Measurements from ENCODE around the gene PRMT3.
"Not testable (repeated sequence)": the region's sequence is repeated elsewhere in the genome, so short reads cannot be mapped to it uniquely, and the experiment has no call there.

PRMT3 gene

GRCh38 chr11:20497124-20497792 is 109.7 kb downstream of the PRMT3 start:
- FAIRE-seq (no peak), DNase-seq (ENCODE audit: insufficient read length, low spot score) (no peak)

- DNase-seq (ENCODE audit: insufficient read length, low spot score) (no peak), FAIRE-seq (no peak)
Measured at GRCh38 chr11:20501252-20501651, 113.7 kb downstream of the PRMT3 start.

- DNase-seq (ENCODE audit: insufficient read length, low spot score): no peak
Measured at GRCh38 chr11:20501971-20502370, 114.5 kb downstream of the PRMT3 start.

GRCh38 chr11:20511982-20512381 is 124.5 kb downstream of the PRMT3 start:
- DNase-seq (ENCODE audit: insufficient read length, low spot score): no peak
- FAIRE-seq: no peak

More at GRCh38 chr11:20501971-20502370, 114.5 kb downstream of the PRMT3 start:
- no peak for FAIRE-seq

- FAIRE-seq: no peak
- DNase-seq (ENCODE audit: insufficient read length, low spot score): no peak
Measured at GRCh38 chr11:20512869-20513268, 125.4 kb downstream of the PRMT3 start.

- FAIRE-seq: no peak
- DNase-seq (ENCODE audit: insufficient read length, low spot score): no peak
Measured at GRCh38 chr11:20518323-20518834, 130.9 kb downstream of the PRMT3 start.

GRCh38 chr11:20522536-20522935 is 135.0 kb downstream of the PRMT3 start:
- DNase-seq (ENCODE audit: insufficient read length, low spot score): no peak
- no peak for FAIRE-seq

- DNase-seq (ENCODE audit: insufficient read length, low spot score): no peak
- no peak for FAIRE-seq
Measured at GRCh38 chr11:20529757-20530156, 142.2 kb downstream of the PRMT3 start.

GRCh38 chr11:20530942-20531703 is 143.6 kb downstream of the PRMT3 start:
- no peak for DNase-seq (ENCODE audit: insufficient read length, low spot score)
- FAIRE-seq: no peak

GRCh38 chr11:20535271-20535881 is 147.9 kb downstream of the PRMT3 start:
- DNase-seq (ENCODE audit: insufficient read length, low spot score): no peak
- FAIRE-seq: no peak

- FAIRE-seq (no peak), DNase-seq (ENCODE audit: insufficient read length, low spot score) (no peak)
Measured at GRCh38 chr11:20536365-20536764, 148.8 kb downstream of the PRMT3 start.

- DNase-seq (ENCODE audit: insufficient read length, low spot score): no peak
- FAIRE-seq: no peak
Measured at GRCh38 chr11:20536784-20537183, 149.3 kb downstream of the PRMT3 start.

GRCh38 chr11:20541503-20541902 is 154.0 kb downstream of the PRMT3 start:
- DNase-seq (ENCODE audit: insufficient read length, low spot score) (no peak), FAIRE-seq (no peak)

- DNase-seq (ENCODE audit: insufficient read length, low spot score) (no peak), FAIRE-seq (no peak)
Measured at GRCh38 chr11:20544603-20545237, 157.2 kb downstream of the PRMT3 start.

- no peak for DNase-seq (ENCODE audit: insufficient read length, low spot score)
- no peak for FAIRE-seq
Measured at GRCh38 chr11:20547411-20547810, 159.9 kb downstream of the PRMT3 start.

GRCh38 chr11:20551096-20551495 is 163.6 kb downstream of the PRMT3 start:
- no peak for DNase-seq (ENCODE audit: insufficient read length, low spot score)
- no peak for FAIRE-seq

GRCh38 chr11:20555783-20556182 is 168.3 kb downstream of the PRMT3 start:
- DNase-seq (ENCODE audit: insufficient read length, low spot score): no peak
- no peak for FAIRE-seq

GRCh38 chr11:20556396-20556795 is 168.9 kb downstream of the PRMT3 start:
- DNase-seq (ENCODE audit: insufficient read length, low spot score); FAIRE-seq: not testable (repeated sequence)

GRCh38 chr11:20558741-20559140 is 171.2 kb downstream of the PRMT3 start:
- no peak for FAIRE-seq
- DNase-seq (ENCODE audit: insufficient read length, low spot score): no peak
